HG03575 (cell line): ENCODE results near the gene PLCD3.
A peak's percentile ranks its signal among the peaks of the same experiment; 100 is the strongest.

ENCODE experiments used
- ATAC-seq: cut with Tn5 transposase; IDR thresholded peaks from one replicate; pipeline ENCODE4 v1.9.1; 2021; ENCODE audit not compliant: unreplicated experiment, insufficient number of reproducible peaks, low FRiP score; ENCODE audit errors: extremely low read depth

PLCD3 gene

GRCh38 chr17:45150911-45151809, 18.8 kb upstream of the PLCD3 start:
- ATAC-seq = no peak

DNA sequence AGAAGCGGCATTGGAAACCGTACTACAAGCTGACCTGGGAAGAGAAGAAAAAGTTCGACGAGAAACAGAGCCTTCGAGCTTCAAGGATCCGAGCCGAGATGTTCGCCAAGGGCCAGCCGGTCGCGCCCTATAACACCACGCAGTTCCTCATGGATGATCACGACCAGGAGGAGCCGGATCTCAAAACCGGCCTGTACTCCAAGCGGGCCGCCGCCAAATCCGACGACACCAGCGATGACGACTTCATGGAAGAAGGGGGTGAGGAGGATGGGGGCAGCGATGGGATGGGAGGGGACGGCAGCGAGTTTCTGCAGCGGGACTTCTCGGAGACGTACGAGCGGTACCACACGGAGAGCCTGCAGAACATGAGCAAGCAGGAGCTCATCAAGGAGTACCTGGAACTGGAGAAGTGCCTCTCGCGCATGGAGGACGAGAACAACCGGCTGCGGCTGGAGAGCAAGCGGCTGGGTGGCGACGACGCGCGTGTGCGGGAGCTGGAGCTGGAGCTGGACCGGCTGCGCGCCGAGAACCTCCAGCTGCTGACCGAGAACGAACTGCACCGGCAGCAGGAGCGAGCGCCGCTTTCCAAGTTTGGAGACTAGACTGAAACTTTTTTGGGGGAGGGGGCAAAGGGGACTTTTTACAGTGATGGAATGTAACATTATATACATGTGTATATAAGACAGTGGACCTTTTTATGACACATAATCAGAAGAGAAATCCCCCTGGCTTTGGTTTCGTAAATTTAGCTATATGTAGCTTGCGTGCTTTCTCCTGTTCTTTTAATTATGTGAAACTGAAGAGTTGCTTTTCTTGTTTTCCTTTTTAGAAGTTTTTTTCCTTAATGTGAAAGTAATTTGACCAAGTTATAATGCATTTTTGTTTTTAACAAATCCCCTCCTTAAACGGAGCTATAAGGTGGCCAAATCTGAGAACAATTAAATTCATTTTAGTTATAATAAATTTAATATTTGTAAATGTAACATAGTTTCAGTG, 17.7 kb upstream of the PLCD3 start:
- ATAC-seq = no peak

GRCh38 chr17:45149037-45149668, 16.8 kb upstream of the PLCD3 start:
- no peak for ATAC-seq

GRCh38 chr17:45148183-45149036, 16.1 kb upstream of the PLCD3 start, which contains the start of gene HEXIM1:
HEXIM1 (plus strand) TSS chr17:45148475; CDS start chr17:45149191, 716 bp downstream.
- ATAC-seq = peak; percentile 22

- ATAC-seq = peak; percentile 5
Observed at GRCh38 chr17:45147581-45148182, 15.4 kb upstream of the PLCD3 start.

- ATAC-seq = no peak
Observed at GRCh38 chr17:45146890-45147580, 14.7 kb upstream of the PLCD3 start.

GRCh38 chr17:45146592-45146889, 14.2 kb upstream of the PLCD3 start:
- no peak for ATAC-seq

GRCh38 chr17:45146166-45146565, 13.9 kb upstream of the PLCD3 start:
- ATAC-seq = no peak

GRCh38 chr17:45145035-45145389, 12.7 kb upstream of the PLCD3 start:
- ATAC-seq = no peak

DNA sequence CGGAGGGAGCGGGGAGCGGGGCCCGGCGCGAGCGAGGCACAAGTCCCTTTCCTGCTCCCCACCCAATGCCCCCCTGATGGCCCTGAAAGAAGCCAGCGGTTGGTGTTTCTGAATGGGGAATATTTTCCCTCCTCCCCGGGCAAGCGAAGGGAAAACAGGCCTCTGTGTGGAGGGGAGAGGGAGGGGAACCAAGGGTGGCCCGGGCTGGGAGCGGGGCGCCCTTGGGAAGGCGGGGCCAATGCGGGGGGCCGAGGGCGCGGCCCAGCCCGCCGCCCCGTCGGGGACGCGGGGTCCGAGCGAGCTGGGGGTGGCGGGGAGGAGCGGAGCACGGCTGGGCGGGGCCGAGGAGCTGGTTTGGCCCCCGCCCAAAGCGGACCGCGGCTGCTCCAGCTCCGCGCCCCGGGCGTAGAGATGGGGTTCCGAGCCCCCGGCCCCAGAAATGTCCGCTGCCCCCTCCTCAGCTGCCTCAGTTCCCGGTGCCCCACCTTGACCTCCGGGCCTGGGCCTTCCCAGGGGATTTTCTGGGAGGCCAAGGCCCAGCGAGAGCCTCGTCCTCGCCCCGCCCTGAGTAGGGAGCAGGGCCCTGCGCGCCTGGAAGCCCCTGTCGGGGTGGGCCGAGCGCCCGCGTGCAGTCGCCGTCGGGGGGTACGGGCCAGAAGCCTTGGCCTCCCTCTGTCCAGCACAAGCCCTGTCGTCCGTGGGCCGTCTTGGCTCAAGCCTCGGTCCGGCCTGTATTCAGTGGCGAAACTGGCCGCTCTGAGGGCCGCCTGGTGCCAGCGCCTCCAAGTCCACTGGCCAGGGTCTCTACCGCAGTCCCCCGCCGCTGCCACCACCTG, 12.1 kb upstream of the PLCD3 start:
- no peak for ATAC-seq

DNA sequence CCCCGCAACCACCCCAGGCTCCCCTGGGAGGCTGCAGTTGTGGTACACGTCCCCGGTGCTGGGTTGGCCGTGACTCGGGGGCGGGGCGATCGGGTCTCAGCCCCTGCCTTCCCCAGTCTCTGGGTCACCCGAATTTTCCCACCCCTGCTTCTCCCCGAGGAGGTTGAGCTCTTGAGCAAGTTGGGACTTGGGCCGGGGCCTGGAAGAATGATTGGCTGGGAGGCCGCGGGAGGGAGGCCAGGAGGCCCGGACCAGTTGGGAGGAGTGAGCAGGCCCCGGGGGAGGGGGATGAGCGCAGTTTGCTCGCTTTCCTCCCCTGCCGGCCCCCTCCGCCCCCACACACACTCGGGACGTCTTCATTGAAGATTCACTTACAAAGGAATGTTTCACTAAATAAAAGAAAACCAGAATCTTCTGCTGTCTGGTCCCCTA, 11.5 kb upstream of the PLCD3 start:
- no peak for ATAC-seq

DNA sequence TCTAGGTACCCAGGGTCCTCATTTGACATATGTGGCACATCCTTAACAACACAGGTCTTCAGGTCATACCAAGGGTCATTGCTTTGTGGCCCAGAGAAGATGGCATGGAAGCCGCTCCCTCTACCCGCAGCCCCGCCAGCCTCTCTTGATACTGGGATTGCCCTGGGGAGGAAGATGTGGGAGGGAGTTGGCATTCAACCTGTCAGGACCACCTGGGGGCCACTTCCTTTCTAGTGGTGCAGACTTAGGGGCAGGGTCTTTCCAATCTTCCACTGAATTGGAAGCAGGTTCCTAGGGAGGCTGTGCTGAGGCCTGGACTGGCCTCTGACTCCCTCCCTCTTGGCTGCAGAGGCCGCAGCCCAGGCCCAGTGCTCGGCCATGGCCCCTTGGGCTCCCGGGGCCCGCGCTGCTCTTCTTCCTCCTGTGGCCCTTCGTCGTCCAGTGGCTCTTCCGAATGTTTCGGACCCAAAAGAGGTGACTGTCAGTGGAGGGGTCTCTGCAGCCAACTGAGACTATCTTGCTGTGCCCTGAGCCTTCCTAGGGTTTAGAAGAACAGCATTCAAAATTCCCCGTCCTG, 10.9 kb upstream of the PLCD3 start:
- ATAC-seq = no peak

- ATAC-seq = no peak
Observed at GRCh38 chr17:45139533-45139920, 7.2 kb upstream of the PLCD3 start.

- no peak for ATAC-seq
Observed at GRCh38 chr17:45138911-45139532, 6.7 kb upstream of the PLCD3 start.

DNA sequence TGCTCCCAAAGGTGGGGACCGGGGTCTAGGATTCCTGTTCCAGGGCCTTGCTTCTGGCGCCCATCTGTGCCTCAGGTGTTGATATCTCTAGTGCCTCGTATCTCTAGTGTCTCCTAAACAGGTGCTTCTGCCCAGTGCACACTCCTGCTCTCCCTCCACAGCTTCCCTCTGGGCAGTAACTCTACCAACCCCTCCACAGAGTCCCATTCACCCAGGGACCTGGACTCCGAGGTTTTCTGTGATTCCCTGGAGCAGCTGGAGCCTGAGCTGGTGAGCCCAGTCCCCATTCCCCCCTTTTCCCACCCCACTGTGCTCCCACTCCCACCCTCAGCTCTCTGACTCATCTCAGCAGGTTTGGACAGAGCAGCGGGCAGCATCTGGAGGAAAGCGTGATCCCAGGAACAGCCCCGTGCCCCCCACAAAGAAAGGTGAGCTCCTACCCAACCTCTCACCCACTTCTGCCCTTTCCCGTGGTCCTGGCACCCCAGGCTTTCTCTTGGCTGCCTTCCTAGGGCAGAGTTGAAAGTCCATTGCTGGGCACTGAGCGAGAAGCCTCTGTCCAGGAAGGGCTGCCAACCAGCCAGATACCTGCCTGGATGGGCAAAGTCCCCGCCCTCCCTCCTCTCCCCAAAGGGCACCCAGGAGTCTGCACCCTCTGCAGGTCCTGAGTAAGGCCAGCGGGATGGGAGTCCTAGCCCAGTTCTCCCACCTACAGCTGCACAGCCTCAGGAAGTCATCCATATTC, 5.4 kb upstream of the PLCD3 start:
- no peak for ATAC-seq
